Adipocyte (in vitro differentiated cells): ENCODE measurements around the gene TRDMT1.
"Not testable (repeated sequence)": the region's sequence is repeated elsewhere in the genome, so short reads cannot be mapped to it uniquely, and the experiment has no call there.

Experiments used
- DNase-seq: peaks from one replicate; pipeline ENCODE4 v3.0.0-alpha.2; 2015; ENCODE audit warnings: low read depth
- H3K27me3 ChIP-seq: replicated peaks from 2 replicates; pipeline ENCODE4 v1.7.0; 2013; ENCODE audit warnings: mild to moderate bottlenecking, low read length, moderate library complexity; ENCODE audit not compliant: control insufficient read depth, insufficient read depth
- H3K36me3 ChIP-seq: 2 replicates; pipeline ENCODE4 v1.7.0; 2013; ENCODE audit warnings: low read length, mild to moderate bottlenecking, moderate library complexity; ENCODE audit not compliant: control insufficient read depth, insufficient read depth, severe bottlenecking
- H3K4me1 ChIP-seq: 2 replicates; pipeline ENCODE4 v1.7.0; 2013; ENCODE audit warnings: mild to moderate bottlenecking, low read length, moderate library complexity; ENCODE audit not compliant: control insufficient read depth, insufficient read depth
- H3K4me3 ChIP-seq: 2 replicates; pipeline ENCODE4 v1.7.0; 2013; ENCODE audit warnings: mild to moderate bottlenecking, low read length, moderate library complexity
- H3K9ac ChIP-seq: 2 replicates; pipeline ENCODE4 v1.7.0; 2013; ENCODE audit warnings: mild to moderate bottlenecking, low read length, moderate library complexity
- H3K9me3 ChIP-seq: 2 replicates; pipeline ENCODE4 v1.7.0; 2013; ENCODE audit warnings: mild to moderate bottlenecking, low read length, moderate library complexity; ENCODE audit not compliant: control insufficient read depth

The TRDMT1 gene

DNA sequence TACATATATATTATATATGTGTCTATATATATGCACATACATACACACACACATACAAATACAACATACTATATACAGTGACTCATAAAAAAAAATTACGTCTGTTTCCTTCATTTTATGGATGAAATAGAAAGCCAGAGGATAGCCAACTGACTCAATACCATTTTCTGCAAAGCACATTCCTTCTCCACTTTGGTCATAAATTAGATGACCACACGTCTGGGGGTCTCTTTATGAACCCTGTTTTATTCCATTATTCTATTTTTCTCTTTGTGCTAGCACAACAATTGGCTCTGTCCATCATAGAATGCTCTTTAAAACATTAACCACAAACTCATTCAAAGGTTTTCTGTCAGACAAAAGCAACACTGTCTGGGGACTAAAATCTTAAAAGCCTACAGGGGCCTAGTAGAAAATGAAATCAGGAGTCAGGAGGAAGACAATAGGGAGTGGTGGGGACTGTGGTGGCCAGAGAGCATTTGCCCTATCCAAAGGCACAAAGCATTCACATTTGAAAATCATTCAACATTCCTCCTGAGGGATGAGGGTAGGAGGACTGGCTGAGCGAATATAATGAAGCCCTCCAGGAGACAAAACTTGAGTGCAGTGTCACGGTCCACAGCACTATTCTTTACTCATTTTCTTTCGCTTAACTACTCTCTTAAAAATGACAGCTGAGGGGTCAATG, 76.1 kb downstream of the TRDMT1 start:
- Histone ChIP-seq H3K9ac (no peak overlapping the region), H3K4me3 (no peak overlapping the region), H3K36me3 (no peaks in the 10 kb centered on the region), H3K4me1 (peaks cover 12% of the 10 kb centered on the region), H3K27me3 (no peaks in the 10 kb centered on the region), H3K9me3 (no peaks in the 10 kb centered on the region)
- DNase-seq = no peak

- no peak for DNase-seq
- Histone ChIP-seq H3K36me3 (no peaks in the 10 kb centered on the region), H3K27me3 (no peaks in the 10 kb centered on the region), H3K9ac (no peak overlapping the region), H3K4me3 (no peak overlapping the region), H3K9me3 (no peaks in the 10 kb centered on the region), H3K4me1 (peaks cover 12% of the 10 kb centered on the region)
Measured at GRCh38 chr10:17123961-17124360, 77.5 kb downstream of the TRDMT1 start.

DNA sequence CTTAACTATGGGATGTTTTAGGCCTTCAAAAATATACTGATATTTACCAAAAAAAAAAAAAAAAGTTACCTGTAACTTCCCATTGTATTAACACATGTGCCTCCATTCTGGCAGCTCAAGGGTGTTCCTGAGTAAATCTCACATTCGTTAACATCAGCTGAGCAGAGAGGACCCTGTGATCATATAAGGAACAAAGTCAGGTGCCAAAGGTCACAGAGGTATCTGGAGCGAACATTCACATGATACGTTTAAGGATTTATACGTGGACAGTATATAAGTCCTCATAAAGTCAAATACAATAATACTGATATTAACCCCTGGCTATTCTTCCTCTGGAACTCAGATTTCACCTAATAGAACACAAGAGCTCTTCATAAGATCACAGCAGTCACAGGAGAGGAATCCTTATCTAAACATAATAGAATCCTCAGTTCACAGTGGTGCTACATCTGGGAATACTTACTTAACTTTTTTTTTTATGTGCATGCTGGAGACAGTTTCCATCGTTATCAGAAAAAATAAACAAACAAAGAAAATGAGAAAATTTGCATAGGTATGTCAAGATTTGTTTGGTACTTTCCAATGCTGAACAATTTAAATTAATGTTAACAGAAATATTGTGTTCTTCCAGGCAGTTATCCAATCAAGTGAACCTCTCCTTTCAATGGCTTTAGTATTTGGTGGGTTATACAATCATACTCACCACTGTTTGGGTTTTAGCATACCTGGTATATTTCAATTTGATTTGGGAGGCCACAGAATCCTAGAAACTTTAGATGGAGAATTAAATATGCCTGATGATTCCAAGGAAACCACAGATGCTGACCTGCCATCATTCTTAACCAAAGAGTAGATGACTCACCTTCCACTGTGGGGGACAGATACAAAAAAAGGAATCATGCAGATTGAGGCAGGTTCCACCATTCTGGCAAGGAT, 78.5 kb downstream of the TRDMT1 start:
- H3K9me3 ChIP-seq = no peaks in the 10 kb centered on the region
- DNase-seq = peak; percentile 61

GRCh38 chr10:17122052-17122451, 79.4 kb downstream of the TRDMT1 start:
- H3K9me3 ChIP-seq = no peaks in the 10 kb centered on the region
- H3K27me3 ChIP-seq = no peaks in the 10 kb centered on the region
- no peak overlapping the region for H3K4me3 ChIP-seq
- H3K4me1 ChIP-seq = peaks cover 12% of the 10 kb centered on the region
- no peak for DNase-seq
- H3K9ac ChIP-seq = no peak overlapping the region
- no peaks in the 10 kb centered on the region for H3K36me3 ChIP-seq

More for the DNA sequence above, 78.5 kb downstream of the TRDMT1 start:
- peaks cover 12% of the 10 kb centered on the region for H3K4me1 ChIP-seq
- no peak overlapping the region for H3K4me3 ChIP-seq
- H3K27me3 ChIP-seq = no peaks in the 10 kb centered on the region
- H3K36me3 ChIP-seq = no peaks in the 10 kb centered on the region
- no peak overlapping the region for H3K9ac ChIP-seq

GRCh38 chr10:17120694-17121093, 80.8 kb downstream of the TRDMT1 start:
- no peaks in the 10 kb centered on the region for H3K9me3 ChIP-seq
- H3K9ac ChIP-seq = no peak overlapping the region
- H3K36me3 ChIP-seq = no peaks in the 10 kb centered on the region
- H3K27me3 ChIP-seq = no peaks in the 10 kb centered on the region
- peaks cover 20% of the 10 kb centered on the region for H3K4me1 ChIP-seq
- DNase-seq = no peak
- no peak overlapping the region for H3K4me3 ChIP-seq

GRCh38 chr10:17119845-17120244, 81.6 kb downstream of the TRDMT1 start:
- H3K9me3 ChIP-seq = no peaks in the 10 kb centered on the region
- no peaks in the 10 kb centered on the region for H3K27me3 ChIP-seq
- no peak for DNase-seq

DNA sequence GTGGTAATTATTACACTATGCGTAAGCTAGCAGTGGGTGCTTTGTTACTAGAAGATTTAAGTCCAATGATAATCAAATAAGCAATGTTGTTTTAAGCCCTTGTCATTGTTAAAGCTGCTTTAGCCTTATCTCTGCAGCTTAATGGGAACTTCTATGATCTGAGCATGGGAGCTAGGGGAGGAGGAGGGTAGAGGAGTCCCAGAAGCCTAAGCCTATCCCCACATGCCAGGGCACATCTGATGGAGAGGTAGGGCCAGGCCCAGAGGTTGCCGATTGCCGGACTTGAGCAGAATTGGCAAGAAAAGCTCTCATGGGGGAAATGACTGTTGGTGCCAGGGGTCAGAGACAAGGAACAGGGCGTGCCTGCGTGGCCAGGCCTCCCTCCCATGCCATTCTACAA, 85.3 kb downstream of the TRDMT1 start:
- Histone ChIP-seq H3K9ac (no peak overlapping the region), H3K4me3 (no peak overlapping the region), H3K27me3 (no peaks in the 10 kb centered on the region), H3K4me1 (peaks cover 13% of the 10 kb centered on the region), H3K9me3 (no peaks in the 10 kb centered on the region), H3K36me3 (no peaks in the 10 kb centered on the region)
- no peak for DNase-seq

More at GRCh38 chr10:17119845-17120244, 81.6 kb downstream of the TRDMT1 start:
- H3K4me1 ChIP-seq = peaks cover 25% of the 10 kb centered on the region
- no peaks in the 10 kb centered on the region for H3K36me3 ChIP-seq
- H3K9ac ChIP-seq = no peak overlapping the region
- no peak overlapping the region for H3K4me3 ChIP-seq

GRCh38 chr10:17115683-17116082, 85.8 kb downstream of the TRDMT1 start:
- H3K36me3 ChIP-seq = no peaks in the 10 kb centered on the region
- DNase-seq = no peak
- H3K27me3 ChIP-seq = no peaks in the 10 kb centered on the region
- no peaks in the 10 kb centered on the region for H3K9me3 ChIP-seq
- no peak overlapping the region for H3K9ac ChIP-seq
- no peak overlapping the region for H3K4me3 ChIP-seq
- peaks cover 13% of the 10 kb centered on the region for H3K4me1 ChIP-seq

- not testable (repeated sequence) for H3K9ac ChIP-seq, H3K4me3 ChIP-seq, H3K36me3 ChIP-seq, H3K9me3 ChIP-seq, H3K27me3 ChIP-seq, DNase-seq
- H3K4me1 ChIP-seq = peaks cover 13% of the 10 kb centered on the region
Measured at GRCh38 chr10:17114878-17115444, 86.5 kb downstream of the TRDMT1 start.

GRCh38 chr10:17113889-17114540, 87.5 kb downstream of the TRDMT1 start:
- Histone ChIP-seq H3K36me3 (no peaks in the 10 kb centered on the region), H3K9ac (no peak overlapping the region), H3K9me3 (no peaks in the 10 kb centered on the region), H3K27me3 (no peaks in the 10 kb centered on the region), H3K4me1 (peaks cover 18% of the 10 kb centered on the region), H3K4me3 (no peak overlapping the region)
- DNase-seq = peak; percentile 64

- no peak overlapping the region for H3K9ac ChIP-seq
- no peaks in the 10 kb centered on the region for H3K9me3 ChIP-seq
- H3K4me1 ChIP-seq = peaks cover 18% of the 10 kb centered on the region
- DNase-seq = no peak
- no peaks in the 10 kb centered on the region for H3K36me3 ChIP-seq
- no peak overlapping the region for H3K4me3 ChIP-seq
- no peaks in the 10 kb centered on the region for H3K27me3 ChIP-seq
Measured at GRCh38 chr10:17113346-17113745, 88.1 kb downstream of the TRDMT1 start.
